ENCODE results near the gene FKRP.

Gene FKRP

DNA sequence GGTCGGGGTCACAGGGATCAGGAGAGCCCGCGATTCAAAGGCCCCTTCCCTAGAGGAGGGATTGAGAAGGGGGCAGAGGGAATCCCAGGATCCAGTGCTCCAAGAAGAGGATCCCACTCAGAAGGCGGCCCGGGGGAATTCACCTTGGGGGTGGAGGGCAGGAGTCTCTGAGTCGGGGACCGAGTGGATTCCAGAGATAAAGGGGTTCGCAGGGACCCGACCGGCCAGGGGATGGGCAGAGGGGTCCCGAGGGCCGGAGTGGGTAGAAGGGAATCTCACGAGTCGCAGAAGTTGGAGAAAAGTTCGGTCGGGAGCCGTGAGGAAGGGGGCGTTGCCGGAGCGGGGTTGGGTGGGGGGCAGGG, 29.2 kb upstream of the FKRP start:
- Histone ChIP-seq H3K23ac (ENCODE audit: low read length) (no peak overlapping the region), H3K79me2 (ENCODE audit: control insufficient read depth, insufficient read depth, low read length, poor library complexity) (peaks cover 26% of the 10 kb centered on the region), H2BK120ac (ENCODE audit: insufficient read depth, low read length, poor library complexity) (peak overlapping the region; percentile 61), H2AFZ (ENCODE audit: insufficient read depth, low read length, poor library complexity) (no peak overlapping the region), H3K4ac (ENCODE audit: low read depth, low read length) (peak overlapping the region; percentile 91), H2BK5ac (ENCODE audit: low read depth, low read length, poor library complexity) (peak overlapping the region; percentile 59), H3K4me1 (ENCODE audit: control insufficient read depth in 1 of 2, insufficient read depth in 2 of 2, low read length in 2 of 2) (peaks cover 0 to 10% of the 10 kb centered on the region in 2 experiments), H2BK12ac (ENCODE audit: low read length) (no peak overlapping the region), H3K27ac (ENCODE audit: low read depth, low read length) (peak overlapping the region; percentile 31), H3K9me3 (ENCODE audit: insufficient read depth, low read depth, low read length) (no peaks in the 10 kb centered on the region), H3K18ac (ENCODE audit: low read length) (peak overlapping the region; percentile 73), H4K8ac (ENCODE audit: low read depth, low read length) (peak overlapping the region; percentile 61), H3K14ac (ENCODE audit: low read length) (peak overlapping the region; percentile 74), H4K91ac (ENCODE audit: low read depth, low read length) (peak overlapping the region; percentile 59), H3K36me3 (ENCODE audit: control insufficient read depth in 1 of 2, insufficient read depth in 2 of 2, low read length in 2 of 2) (peaks cover 33 to 37% of the 10 kb centered on the region in 2 experiments), H3K4me2 (ENCODE audit: low read length) (peak overlapping the region; percentile 60), H2AK5ac (ENCODE audit: low read length) (peak overlapping the region; percentile 15), H4K12ac (ENCODE audit: low read depth, low read length) (no peak overlapping the region), H3K79me1 (ENCODE audit: low read length) (peaks cover 30% of the 10 kb centered on the region), H3K4me3 (ENCODE audit: low read depth, low read length) (peak overlapping the region; percentile 76), H3K9ac (ENCODE audit: low read length) (peak overlapping the region; percentile 62), H3K27me3 (ENCODE audit: insufficient read depth, low read length) (no peaks in the 10 kb centered on the region)
- WGBS (ENCODE audit: extremely low coverage, insufficient coverage, insufficient read length), result no CpG with 5 or more reads among the region's 20 CpGs
- DNase-seq, result no peak

DNA sequence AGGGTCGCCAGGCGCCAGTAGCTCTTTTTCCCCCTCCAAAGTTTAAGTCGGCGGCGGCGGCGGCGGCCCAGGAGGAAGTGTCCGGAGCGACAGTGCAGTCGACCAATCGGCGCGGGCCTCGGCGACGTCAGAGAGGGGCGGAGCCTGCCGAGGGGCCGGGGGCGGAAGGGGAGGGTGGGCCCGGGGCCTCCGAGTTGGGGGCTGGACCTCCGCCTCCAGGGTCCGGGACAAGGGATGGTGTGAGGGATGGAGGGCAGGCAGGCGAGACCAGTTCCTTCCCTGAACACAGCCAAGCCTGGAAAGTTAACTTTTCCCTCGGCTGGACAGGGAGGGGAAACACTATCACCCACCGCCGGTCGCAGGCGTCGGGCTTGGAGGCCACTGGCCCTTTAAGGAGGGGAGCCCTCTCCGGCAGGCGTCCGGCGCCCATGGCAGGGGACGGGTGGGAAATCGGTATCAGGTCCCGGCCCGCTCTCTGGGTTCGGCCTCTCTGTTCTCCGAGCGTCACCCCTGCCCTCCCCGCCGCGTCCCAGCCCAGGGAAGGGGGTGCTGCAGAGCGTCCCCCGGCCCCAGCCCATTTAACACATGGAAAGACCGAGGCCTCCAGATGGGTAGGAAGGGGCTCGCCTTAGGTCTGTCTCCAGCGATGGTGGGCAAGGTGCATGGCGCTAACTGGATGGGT, 28.7 kb upstream of the FKRP start, which contains the start of gene PRKD2:
Gene PRKD2, minus strand, starts transcription at position 81 of the 682 bp plus-strand sequence. CDS start 744 bp downstream, outside the sequence.
- Histone ChIP-seq H2BK12ac (ENCODE audit: low read length) (peak within 1 kb of the TSS; percentile 27), H3K18ac (ENCODE audit: low read length) (peak within 1 kb of the TSS; percentile 87), H3K14ac (ENCODE audit: low read length) (peak within 1 kb of the TSS; percentile 85), H3K4me3 (ENCODE audit: low read depth, low read length) (peak within 1 kb of the TSS; percentile 79), H4K91ac (ENCODE audit: low read depth, low read length) (peak within 1 kb of the TSS; percentile 79), H3K79me2 (ENCODE audit: control insufficient read depth, insufficient read depth, low read length, poor library complexity) (peaks cover 26% of the 10 kb centered on the region), H4K8ac (ENCODE audit: low read depth, low read length) (peak within 1 kb of the TSS; percentile 86), H3K9me3 (ENCODE audit: insufficient read depth, low read depth, low read length) (no peaks in the 10 kb centered on the region), H3K23ac (ENCODE audit: low read length) (no peak within 1 kb of the TSS), H3K4me2 (ENCODE audit: low read length) (peak within 1 kb of the TSS; percentile 67), H2BK120ac (ENCODE audit: insufficient read depth, low read length, poor library complexity) (peak within 1 kb of the TSS; percentile 73), H2AFZ (ENCODE audit: insufficient read depth, low read length, poor library complexity) (peak within 1 kb of the TSS; percentile 74), H3K27ac (ENCODE audit: low read depth, low read length) (peak within 1 kb of the TSS; percentile 40), H2AK5ac (ENCODE audit: low read length) (peak within 1 kb of the TSS; percentile 82), H2BK5ac (ENCODE audit: low read depth, low read length, poor library complexity) (peak within 1 kb of the TSS; percentile 73), H3K4ac (ENCODE audit: low read depth, low read length) (peak within 1 kb of the TSS; percentile 91), H3K79me1 (ENCODE audit: low read length) (peaks cover 30% of the 10 kb centered on the region), H3K4me1 (ENCODE audit: control insufficient read depth in 1 of 2, insufficient read depth in 2 of 2, low read length in 2 of 2) (peaks cover 0 to 10% of the 10 kb centered on the region in 2 experiments), H4K12ac (ENCODE audit: low read depth, low read length) (peak within 1 kb of the TSS; percentile 66), H3K9ac (ENCODE audit: low read length) (peak within 1 kb of the TSS; percentile 62), H3K36me3 (ENCODE audit: control insufficient read depth in 1 of 2, insufficient read depth in 2 of 2, low read length in 2 of 2) (peaks cover 38 to 39% of the 10 kb centered on the region in 2 experiments), H3K27me3 (ENCODE audit: insufficient read depth, low read length) (no peaks in the 10 kb centered on the region)
- peak; percentile 66 to 82 for DNase-seq
- WGBS (ENCODE audit: extremely low coverage, insufficient coverage, insufficient read length), result no CpG with 5 or more reads among the region's 52 CpGs

DNA sequence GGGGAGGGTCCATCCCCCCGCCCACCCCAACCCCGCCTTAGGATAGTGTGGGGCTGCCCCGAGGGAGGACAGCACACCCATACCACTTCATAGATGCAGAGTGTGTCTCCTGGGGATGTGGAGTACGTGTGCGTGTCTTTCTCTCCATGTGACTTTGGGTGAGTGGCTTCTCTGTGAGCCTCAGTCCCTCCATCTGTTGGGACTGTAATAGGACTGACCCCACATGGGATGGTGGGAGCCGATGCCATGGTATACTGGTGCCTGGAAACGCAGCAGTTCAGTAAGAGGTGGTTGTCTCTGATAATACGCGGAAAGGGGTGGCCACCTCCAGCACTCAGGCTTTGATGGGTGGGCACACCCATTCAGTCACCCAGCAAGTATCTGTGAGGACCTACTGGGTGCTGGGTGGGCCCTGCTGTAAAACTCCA, 28.1 kb upstream of the FKRP start:
- H3K9ac ChIP-seq (ENCODE audit: low read length), result no peak overlapping the region
- H3K18ac ChIP-seq (ENCODE audit: low read length), result no peak overlapping the region
- no peak overlapping the region for H2AFZ ChIP-seq (ENCODE audit: insufficient read depth, low read length, poor library complexity)
- H3K4me1 ChIP-seq (ENCODE audit: control insufficient read depth in 1 of 2, insufficient read depth in 2 of 2, low read length in 2 of 2), result peaks cover 0 to 10% of the 10 kb centered on the region in 2 experiments
- peaks cover 30% of the 10 kb centered on the region for H3K79me1 ChIP-seq (ENCODE audit: low read length)
- H3K4ac ChIP-seq (ENCODE audit: low read depth, low read length), result no peak overlapping the region
- peaks cover 43 to 44% of the 10 kb centered on the region in 2 experiments for H3K36me3 ChIP-seq (ENCODE audit: control insufficient read depth in 1 of 2, insufficient read depth in 2 of 2, low read length in 2 of 2)
- no peak overlapping the region for H2BK120ac ChIP-seq (ENCODE audit: insufficient read depth, low read length, poor library complexity)
- no CpG with 5 or more reads among the region's 9 CpGs for whole genome bisulfite sequencing (ENCODE audit: extremely low coverage, insufficient coverage, insufficient read length)
- H3K14ac ChIP-seq (ENCODE audit: low read length), result no peak overlapping the region
- H3K23ac ChIP-seq (ENCODE audit: low read length), result no peak overlapping the region
- no peak overlapping the region for H2AK5ac ChIP-seq (ENCODE audit: low read length)
- DNase-seq, result no peak
- H4K8ac ChIP-seq (ENCODE audit: low read depth, low read length), result no peak overlapping the region
- peaks cover 26% of the 10 kb centered on the region for H3K79me2 ChIP-seq (ENCODE audit: control insufficient read depth, insufficient read depth, low read length, poor library complexity)
- no peaks in the 10 kb centered on the region for H3K9me3 ChIP-seq (ENCODE audit: insufficient read depth, low read depth, low read length)
- no peak overlapping the region for H4K12ac ChIP-seq (ENCODE audit: low read depth, low read length)
- no peak overlapping the region for H4K91ac ChIP-seq (ENCODE audit: low read depth, low read length)
- H2BK5ac ChIP-seq (ENCODE audit: low read depth, low read length, poor library complexity), result no peak overlapping the region
- H3K4me2 ChIP-seq (ENCODE audit: low read length), result peak overlapping the region; percentile 67
- peak overlapping the region; percentile 79 for H3K4me3 ChIP-seq (ENCODE audit: low read depth, low read length)
- H2BK12ac ChIP-seq (ENCODE audit: low read length), result no peak overlapping the region
- no peak overlapping the region for H3K27ac ChIP-seq (ENCODE audit: low read depth, low read length)
- H3K27me3 ChIP-seq (ENCODE audit: insufficient read depth, low read length), result no peaks in the 10 kb centered on the region

DNA sequence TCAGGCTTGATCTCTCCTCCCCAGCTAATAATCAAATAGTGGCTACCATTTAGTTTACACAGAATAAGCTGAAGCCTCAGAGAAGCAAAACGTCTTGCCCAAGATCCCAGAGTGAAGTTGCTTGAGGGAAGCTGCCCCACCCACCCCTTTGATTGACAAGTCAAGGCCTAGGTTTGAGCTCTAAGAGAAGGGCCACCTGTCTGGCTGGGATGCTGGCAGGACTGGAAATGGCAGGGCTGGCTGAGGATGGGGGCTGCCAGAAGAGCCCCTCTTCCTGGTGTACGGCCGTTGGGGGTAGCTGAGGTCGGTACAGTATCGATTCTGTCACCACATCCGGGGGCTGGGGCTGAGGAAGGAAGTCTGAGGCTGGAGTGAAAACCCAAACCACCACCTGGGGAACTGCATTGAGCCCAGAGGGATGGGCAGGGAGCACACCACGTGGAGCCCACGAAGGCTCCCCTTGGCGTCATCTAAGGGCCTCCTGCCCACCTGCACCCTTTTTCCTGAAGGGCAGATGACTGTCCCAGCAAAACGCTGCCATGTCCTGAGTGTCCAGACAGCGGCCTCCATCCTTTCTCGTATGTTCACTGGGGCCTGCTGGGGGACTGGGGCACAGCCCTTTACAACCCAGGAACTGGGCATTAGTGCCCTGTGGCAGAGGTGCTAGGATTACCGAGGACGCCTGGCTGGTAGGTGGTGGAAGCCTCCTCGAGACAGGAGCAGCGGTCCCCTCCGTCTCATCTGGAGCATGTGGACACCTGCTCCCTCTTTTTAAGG, 27.5 kb upstream of the FKRP start:
- Histone ChIP-seq H3K4ac (ENCODE audit: low read depth, low read length) (no peak overlapping the region), H3K18ac (ENCODE audit: low read length) (no peak overlapping the region), H3K4me2 (ENCODE audit: low read length) (no peak overlapping the region), H2BK120ac (ENCODE audit: insufficient read depth, low read length, poor library complexity) (no peak overlapping the region), H4K8ac (ENCODE audit: low read depth, low read length) (no peak overlapping the region), H4K12ac (ENCODE audit: low read depth, low read length) (no peak overlapping the region), H3K4me1 (ENCODE audit: control insufficient read depth in 1 of 2, insufficient read depth in 2 of 2, low read length in 2 of 2) (peaks cover 0 to 10% of the 10 kb centered on the region in 2 experiments), H3K27me3 (ENCODE audit: insufficient read depth, low read length) (no peaks in the 10 kb centered on the region), H3K9me3 (ENCODE audit: insufficient read depth, low read depth, low read length) (no peaks in the 10 kb centered on the region), H3K14ac (ENCODE audit: low read length) (no peak overlapping the region), H3K23ac (ENCODE audit: low read length) (no peak overlapping the region), H2BK12ac (ENCODE audit: low read length) (no peak overlapping the region), H4K91ac (ENCODE audit: low read depth, low read length) (no peak overlapping the region), H3K36me3 (ENCODE audit: control insufficient read depth in 1 of 2, insufficient read depth in 2 of 2, low read length in 2 of 2) (peaks cover 49 to 50% of the 10 kb centered on the region in 2 experiments), H2AK5ac (ENCODE audit: low read length) (no peak overlapping the region), H3K4me3 (ENCODE audit: low read depth, low read length) (no peak overlapping the region), H3K9ac (ENCODE audit: low read length) (no peak overlapping the region), H3K27ac (ENCODE audit: low read depth, low read length) (no peak overlapping the region), H3K79me2 (ENCODE audit: control insufficient read depth, insufficient read depth, low read length, poor library complexity) (peaks cover 26% of the 10 kb centered on the region), H2BK5ac (ENCODE audit: low read depth, low read length, poor library complexity) (no peak overlapping the region), H3K79me1 (ENCODE audit: low read length) (peaks cover 30% of the 10 kb centered on the region), H2AFZ (ENCODE audit: insufficient read depth, low read length, poor library complexity) (no peak overlapping the region)
- WGBS (ENCODE audit: extremely low coverage, insufficient coverage, insufficient read length), result no CpG with 5 or more reads among the region's 17 CpGs
- peak; percentile 53 to 65 for DNase-seq

Data from trophoblast cell (in vitro differentiated cells and primary cell).